Ammon's horn (tissue), 1 donor: Measurements from ENCODE around the gene ERBB3.
"Not testable (repeated sequence)": the region's sequence is repeated elsewhere in the genome, so short reads cannot be mapped to it uniquely, and the experiment has no call there.

Experiments
- DNase-seq: peaks from one replicate; pipeline ENCODE4 v3.0.0-alpha.2; 2016; ENCODE audit warnings: low spot score

ERBB3 gene

DNA sequence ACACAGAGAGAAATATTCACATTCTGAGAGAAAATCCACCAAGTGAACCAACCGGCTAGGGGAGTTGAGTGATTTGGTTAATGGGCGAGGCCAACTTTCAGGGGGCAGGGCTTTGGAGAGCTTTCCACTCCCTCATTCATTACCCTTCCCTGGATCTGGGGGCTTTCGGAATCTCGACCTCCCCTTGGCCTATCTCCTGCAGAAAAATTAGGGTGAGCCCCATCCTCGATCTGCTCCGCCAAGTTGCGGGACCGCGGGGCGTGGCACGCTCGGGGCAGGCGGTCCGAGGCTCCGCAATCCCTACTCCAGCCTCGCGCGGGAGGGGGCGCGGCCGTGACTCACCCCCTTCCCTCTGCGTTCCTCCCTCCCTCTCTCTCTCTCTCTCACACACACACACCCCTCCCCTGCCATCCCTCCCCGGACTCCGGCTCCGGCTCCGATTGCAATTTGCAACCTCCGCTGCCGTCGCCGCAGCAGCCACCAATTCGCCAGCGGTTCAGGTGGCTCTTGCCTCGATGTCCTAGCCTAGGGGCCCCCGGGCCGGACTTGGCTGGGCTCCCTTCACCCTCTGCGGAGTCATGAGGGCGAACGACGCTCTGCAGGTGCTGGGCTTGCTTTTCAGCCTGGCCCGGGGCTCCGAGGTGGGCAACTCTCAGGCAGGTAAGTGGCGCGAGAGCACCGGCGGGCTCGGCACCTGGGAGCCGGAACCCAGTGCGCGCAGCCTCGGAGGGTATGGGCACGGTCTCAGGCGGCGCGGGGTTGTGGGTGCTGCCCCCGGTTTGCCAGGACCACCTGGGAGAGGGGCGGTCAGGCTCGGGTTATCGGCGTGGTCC is at the start of gene ERBB3:
ERBB3 (plus strand) TSS at position 443 of the 833 bp plus-strand sequence; CDS start at position 579, 136 bp downstream.
- DNase-seq, result peak; percentile 89

DNA sequence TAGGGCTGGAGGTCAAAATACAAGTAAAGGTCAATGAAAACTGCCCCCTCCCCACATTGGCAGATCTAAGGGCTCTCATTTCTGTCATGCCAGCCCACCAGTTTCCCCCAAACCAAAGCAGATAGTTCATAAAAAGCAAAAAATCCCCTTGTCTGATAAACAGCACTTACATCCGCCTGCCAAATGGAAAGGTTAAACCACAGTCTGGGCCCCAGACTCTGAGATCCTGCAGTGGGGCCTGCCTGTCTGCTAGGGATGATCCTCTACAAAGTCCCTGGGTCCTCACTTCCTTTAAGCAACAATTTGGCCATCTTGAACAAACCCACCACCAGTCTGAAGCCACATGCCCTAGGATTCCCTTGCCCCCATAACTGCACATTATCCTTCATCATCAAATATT is 48.0 kb upstream of the ERBB3 start:
- no peak for DNase-seq

- no peak for DNase-seq
Observed at GRCh38 chr12:56034586-56035332, 45.2 kb upstream of the ERBB3 start.

GRCh38 chr12:56037161-56037560 is 42.8 kb upstream of the ERBB3 start:
- no peak for DNase-seq

GRCh38 chr12:56038022-56038655 is 41.8 kb upstream of the ERBB3 start:
- no peak for DNase-seq

GRCh38 chr12:56040151-56040550 is 39.8 kb upstream of the ERBB3 start:
- DNase-seq, result no peak

GRCh38 chr12:56040963-56041551 is 38.9 kb upstream of the ERBB3 start:
- DNase-seq, result no peak

- DNase-seq, result peak; percentile 98
Observed at GRCh38 chr12:56041552-56042429, 38.2 kb upstream of the ERBB3 start, which contains the start of gene RPS26. Gene RPS26, plus strand, starts transcription at chr12:56041918. Its CDS starts 249 bp downstream, at chr12:56042167.

GRCh38 chr12:56042430-56042813 is 37.5 kb upstream of the ERBB3 start:
- not testable (repeated sequence) for DNase-seq

DNA sequence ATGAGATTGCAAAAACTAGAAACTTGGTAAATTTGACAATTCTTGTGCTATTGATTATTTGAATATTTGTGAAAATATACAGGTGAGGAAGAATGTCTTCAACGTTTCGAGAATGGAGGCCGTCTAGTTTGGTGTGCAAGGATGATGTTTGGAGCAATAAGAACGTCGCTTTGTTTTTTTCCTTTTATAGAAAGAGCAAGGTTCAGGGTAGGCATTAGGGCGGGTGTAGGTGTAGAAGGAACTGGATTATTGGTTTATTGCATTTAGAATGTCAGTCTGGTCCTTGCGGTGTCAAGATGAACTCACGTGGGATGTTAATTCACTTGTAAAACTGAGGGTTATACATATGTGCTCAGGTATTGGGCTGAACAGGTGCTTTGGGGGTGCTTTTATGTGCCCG is 37.1 kb upstream of the ERBB3 start:
- no peak for DNase-seq

- DNase-seq, result no peak
Observed at GRCh38 chr12:56046027-56046780, 33.8 kb upstream of the ERBB3 start.

- no peak for DNase-seq
Observed at GRCh38 chr12:56053407-56053893, 26.5 kb upstream of the ERBB3 start.

- not testable (repeated sequence) for DNase-seq
Observed at GRCh38 chr12:56059964-56060363, 20.0 kb upstream of the ERBB3 start.

DNA sequence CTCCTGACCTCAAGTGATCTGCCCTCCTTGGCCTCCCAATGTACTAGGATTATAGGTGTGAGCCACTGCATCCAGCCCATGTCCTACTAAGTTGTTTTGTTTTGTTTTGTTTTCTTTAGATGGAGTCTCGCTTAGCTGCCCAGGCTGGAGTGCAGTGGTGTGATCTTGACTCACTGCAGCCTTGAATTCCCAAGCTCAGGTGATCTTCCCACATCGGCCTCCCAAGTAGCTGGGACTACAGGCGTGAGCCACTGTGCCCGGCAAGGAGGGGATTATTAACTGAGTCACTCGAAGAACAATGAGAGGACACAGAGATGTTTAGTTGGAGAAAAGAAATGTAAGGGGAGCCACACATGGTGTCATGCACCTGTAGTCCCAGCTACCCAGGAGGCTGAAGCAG is 18.0 kb upstream of the ERBB3 start:
- DNase-seq, result no peak

- DNase-seq, result no peak
Observed at GRCh38 chr12:56062996-56063395, 17.0 kb upstream of the ERBB3 start.

DNA sequence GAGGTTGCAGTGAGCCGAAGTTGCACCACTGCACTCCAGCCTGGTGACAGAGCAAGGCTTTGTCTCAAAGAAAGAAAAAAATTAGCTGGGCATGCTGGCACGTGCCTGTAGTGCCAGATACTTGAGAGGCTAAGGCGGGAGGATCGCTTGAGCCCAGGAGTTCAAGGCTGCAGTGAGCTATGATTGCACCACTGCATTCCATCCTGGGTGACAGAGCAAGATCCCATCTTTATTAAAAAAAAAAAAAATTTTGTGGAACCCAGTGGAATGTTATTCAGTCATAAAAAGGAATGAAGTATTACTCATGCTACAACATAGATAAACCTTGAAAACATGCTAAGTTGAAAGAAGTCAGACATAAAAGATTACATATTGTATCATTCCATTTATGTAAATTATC is 8.3 kb upstream of the ERBB3 start:
- DNase-seq, result no peak

DNA sequence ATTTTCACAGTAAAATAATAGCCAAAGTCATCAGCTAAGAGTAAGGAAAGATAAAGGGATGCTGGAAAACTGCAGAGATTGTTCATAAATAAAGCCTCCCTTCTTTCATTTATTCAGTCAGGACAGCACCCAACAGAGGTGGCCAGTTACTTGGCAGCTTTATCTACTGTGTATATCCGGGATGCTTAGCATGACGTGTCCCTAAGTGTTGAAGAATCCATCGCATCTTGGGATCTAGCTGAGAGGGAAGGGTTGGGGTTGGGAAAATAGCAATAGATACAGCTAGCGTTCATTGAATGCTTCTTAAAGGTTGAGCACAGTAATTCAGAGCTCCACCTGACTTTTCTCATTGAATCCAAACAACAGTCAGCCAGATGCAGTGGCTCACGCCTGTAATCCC is 5.6 kb upstream of the ERBB3 start:
- no peak for DNase-seq

- not testable (repeated sequence) for DNase-seq
Observed at GRCh38 chr12:56077966-56078365, 2.0 kb upstream of the ERBB3 start.

GRCh38 chr12:56078427-56078826 is 1.5 kb upstream of the ERBB3 start:
- DNase-seq, result no peak
